HG03342 (cell line): ENCODE data around the gene OR7G3.

ENCODE experiments used
- ATAC-seq: cut with Tn5 transposase; IDR thresholded peaks from one replicate; pipeline ENCODE4 v1.9.1; 2021; ENCODE audit warnings: mild to moderate bottlenecking, moderate library complexity; ENCODE audit not compliant: unreplicated experiment

OR7G3 gene

DNA sequence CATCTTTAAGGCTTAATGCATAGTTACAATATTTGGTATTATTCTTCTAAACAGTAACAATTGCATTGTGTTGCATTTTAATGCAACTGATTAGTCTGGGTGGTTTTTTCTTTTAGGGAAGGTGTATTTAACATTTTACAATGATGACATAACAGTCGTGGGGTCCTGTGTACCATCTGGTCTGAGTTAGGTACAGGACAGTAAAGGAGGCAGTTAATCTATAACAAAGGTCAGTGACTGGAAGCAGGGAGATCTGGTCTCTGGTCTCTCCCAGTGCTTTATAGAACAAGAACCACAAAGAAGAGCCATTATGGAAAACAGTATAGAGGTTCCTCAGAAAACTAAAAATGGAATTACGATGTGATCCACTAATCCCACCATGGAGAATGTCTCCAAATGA, 16.8 kb downstream of the OR7G3 start:
- ATAC-seq, result no peak

DNA sequence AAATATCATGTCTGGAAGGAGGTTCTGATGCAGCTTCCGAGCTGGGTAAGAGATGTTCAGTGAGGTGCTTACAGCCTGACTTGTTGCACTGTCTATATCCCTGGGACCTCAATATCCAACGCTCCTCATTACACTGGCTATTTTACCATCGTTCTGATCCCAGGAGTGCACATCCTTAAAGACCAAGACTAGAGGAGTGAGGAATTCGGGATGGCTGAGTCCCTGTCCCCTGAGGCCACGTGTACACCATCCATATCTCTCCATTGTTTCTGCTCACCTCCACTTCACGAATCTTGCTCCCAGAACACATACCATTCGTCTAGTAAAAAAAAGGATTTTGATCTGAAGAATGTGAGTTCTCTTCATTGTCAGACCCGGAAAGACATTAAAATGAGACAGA, 19.4 kb downstream of the OR7G3 start, which contains the start of gene OR7G2:
Gene OR7G2 (minus strand): TSS at position 101 of the 400 bp plus-strand sequence. CDS start 4,232 bp downstream, outside the sequence.
- no peak for ATAC-seq

DNA sequence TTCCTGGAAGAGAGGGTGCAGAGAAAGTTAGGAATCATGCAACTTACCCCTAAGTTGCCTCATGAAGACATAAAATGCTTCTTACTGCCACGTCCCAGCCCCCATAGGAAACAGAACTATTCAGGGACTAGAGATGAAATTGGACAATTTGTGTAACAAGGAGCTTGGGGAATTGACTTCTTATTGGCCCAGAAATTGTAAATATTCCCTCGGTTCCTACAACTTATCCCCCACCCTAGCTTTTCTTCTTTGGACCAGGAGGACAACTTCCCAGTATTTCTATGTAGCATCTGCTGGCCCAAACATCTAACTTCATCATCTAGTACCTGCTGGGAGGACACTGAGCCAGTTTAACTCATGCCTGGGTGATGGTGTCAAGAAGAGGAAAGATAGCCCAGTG, 40.0 kb downstream of the OR7G3 start, which contains the start of gene OR1M1:
Gene OR1M1 (plus strand): TSS at position 301 of the 400 bp plus-strand sequence. CDS start 6,184 bp downstream, outside the sequence.
- ATAC-seq, result no peak

DNA sequence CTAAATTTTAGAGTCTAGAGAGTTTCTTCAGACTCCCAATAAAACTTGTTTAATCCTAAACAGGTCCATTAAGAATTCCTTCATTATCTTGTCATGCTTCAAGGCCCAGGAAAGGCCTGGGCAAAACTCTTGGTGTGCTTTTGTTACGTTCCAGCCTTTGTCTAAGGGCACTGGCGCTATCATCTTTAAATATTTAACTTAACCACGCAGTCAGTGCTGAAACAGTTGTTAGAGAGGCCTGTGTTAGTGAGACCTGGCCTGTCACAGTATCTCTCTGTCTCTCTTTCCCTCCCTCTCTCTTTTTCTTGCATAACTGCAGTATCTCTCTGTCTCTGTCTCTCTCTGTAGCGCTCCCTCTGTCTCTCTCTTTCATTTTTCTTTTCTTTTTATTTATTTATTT, 48.1 kb downstream of the OR7G3 start:
- no peak for ATAC-seq

DNA sequence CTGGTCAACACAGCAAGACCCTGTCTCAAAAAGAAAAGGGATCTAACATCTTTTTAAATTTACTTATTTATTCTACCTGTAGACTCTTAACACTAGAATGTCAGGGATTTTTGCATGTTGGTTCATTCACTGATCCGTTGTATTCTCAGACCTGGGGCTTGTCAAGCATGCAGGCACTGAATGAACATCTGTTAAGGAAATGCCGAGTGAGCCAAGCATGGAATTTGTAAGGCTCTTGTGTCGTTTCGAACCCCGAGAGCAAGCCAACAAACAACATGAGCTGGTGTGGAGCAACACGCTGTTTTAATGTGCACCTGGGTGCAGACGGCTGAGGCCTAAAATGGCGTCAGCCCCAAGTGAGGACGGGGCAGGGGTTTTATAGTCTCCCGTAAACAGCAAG, 49.8 kb downstream of the OR7G3 start:
- ATAC-seq, result no peak
